ENCODE results near the gene ENAH.

The ENAH gene

DNA sequence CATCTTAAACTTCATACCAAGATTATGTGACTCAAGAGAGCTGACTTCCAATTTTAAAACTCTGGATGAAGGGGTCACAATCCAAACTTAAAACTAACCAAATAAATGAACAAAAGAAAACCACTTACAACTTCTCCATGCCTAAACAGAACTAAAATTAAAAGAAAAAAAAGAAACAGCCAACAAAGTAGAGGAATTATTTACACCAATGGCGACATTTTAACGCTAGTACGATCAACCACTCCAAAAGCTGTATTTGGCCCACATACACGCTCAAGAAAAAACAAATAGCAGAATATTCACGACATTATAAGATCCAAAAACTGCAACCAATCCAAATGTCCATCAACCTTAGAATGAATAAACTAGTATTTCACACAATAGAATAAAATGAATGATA is 42.4 kb downstream of the ENAH start:
- in situ Hi-C loops (cut with HindIII; ENCODE audit: low pct_ligation_motif_present, low sequenced_read_pairs) = no loop called here
- DNase-seq = no peak

DNA sequence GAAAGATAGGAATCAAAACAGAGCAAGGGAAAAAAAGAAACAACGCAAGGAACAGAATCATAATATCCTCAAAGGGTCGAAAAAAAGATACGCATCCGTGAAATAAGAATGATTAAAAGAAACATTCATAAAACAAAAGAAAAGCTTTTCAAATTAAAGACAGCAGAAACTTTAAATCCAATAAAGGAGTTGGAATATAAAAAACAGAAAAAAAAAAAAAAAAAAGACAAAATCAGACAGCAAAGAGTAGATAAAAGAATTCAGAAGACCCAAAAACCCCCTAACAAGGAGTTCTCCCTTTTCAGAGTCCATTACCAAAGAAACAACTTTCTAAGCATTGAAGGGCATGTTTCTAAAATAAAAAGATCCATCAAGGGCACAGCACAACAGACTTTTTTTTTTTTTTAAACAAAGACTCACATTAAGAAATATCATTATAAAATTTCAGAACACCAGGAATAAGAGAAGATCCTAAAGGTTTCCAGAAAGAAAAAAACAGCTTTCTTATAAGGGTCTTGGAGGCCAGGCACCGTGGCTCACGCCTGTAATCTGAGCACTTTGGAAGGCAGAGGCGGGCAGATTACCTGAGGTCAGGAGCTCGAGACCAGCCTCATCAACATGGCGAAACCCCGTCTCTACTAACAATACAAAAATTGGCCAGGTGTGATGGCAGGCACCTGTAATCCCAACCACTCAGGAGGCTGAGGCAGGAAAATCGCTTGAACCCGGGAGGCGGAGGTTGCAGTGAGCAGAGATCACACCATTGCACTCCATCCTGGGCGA is 44.7 kb downstream of the ENAH start:
- no peak overlapping the region for H3K4me3 ChIP-seq (ENCODE audit: low read depth, low read length)
- no peak for DNase-seq
- no peaks in the 10 kb centered on the region for H3K36me3 ChIP-seq (replicated peaks)
- no peak overlapping the region for H3K27ac ChIP-seq
- TF ChIP-seq, protein P1, sequence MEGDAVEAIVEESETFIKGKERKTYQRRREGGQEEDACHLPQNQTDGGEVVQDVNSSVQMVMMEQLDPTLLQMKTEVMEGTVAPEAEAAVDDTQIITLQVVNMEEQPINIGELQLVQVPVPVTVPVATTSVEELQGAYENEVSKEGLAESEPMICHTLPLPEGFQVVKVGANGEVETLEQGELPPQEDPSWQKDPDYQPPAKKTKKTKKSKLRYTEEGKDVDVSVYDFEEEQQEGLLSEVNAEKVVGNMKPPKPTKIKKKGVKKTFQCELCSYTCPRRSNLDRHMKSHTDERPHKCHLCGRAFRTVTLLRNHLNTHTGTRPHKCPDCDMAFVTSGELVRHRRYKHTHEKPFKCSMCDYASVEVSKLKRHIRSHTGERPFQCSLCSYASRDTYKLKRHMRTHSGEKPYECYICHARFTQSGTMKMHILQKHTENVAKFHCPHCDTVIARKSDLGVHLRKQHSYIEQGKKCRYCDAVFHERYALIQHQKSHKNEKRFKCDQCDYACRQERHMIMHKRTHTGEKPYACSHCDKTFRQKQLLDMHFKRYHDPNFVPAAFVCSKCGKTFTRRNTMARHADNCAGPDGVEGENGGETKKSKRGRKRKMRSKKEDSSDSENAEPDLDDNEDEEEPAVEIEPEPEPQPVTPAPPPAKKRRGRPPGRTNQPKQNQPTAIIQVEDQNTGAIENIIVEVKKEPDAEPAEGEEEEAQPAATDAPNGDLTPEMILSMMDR (IDR thresholded peaks at IDR 0.05; ENCODE audit: low read depth, low read length, missing control alignments) = no peak
- in situ Hi-C loops (cut with HindIII; ENCODE audit: low pct_ligation_motif_present, low sequenced_read_pairs) = no loop called here
- H3K27me3 ChIP-seq (replicated peaks) = no peaks in the 10 kb centered on the region

More for the DNA sequence above, 42.4 kb downstream of the ENAH start:
- Histone ChIP-seq H3K27me3 (replicated peaks) (no peaks in the 10 kb centered on the region), H3K36me3 (replicated peaks) (no peaks in the 10 kb centered on the region), H3K27ac (no peak overlapping the region), H3K4me3 (ENCODE audit: low read depth, low read length) (no peak overlapping the region)
- TF ChIP-seq, protein P1 (IDR thresholded peaks at IDR 0.05; ENCODE audit: low read depth, low read length, missing control alignments) = no peak

DNA sequence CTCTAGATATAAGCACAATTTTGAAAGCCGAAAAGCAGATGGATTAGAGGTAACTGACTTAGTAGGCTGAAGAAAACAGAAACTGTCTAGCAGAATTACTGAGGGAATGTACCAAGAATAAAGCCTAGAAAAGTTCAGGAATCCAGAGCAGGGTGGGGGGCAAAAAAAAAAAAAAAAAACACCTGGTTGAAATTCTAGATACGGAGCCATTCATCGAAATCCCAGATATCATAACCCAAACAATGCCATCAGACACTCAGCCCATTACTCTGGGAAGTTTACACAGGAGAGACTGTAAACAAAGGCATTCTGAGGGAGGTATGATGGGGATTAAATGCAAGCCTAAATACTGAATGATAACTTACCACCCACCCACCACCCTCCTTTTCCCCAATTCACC is 45.6 kb downstream of the ENAH start:
- in situ Hi-C loops (cut with HindIII; ENCODE audit: low pct_ligation_motif_present, low sequenced_read_pairs) = no loop called here
- DNase-seq = no peak

DNA sequence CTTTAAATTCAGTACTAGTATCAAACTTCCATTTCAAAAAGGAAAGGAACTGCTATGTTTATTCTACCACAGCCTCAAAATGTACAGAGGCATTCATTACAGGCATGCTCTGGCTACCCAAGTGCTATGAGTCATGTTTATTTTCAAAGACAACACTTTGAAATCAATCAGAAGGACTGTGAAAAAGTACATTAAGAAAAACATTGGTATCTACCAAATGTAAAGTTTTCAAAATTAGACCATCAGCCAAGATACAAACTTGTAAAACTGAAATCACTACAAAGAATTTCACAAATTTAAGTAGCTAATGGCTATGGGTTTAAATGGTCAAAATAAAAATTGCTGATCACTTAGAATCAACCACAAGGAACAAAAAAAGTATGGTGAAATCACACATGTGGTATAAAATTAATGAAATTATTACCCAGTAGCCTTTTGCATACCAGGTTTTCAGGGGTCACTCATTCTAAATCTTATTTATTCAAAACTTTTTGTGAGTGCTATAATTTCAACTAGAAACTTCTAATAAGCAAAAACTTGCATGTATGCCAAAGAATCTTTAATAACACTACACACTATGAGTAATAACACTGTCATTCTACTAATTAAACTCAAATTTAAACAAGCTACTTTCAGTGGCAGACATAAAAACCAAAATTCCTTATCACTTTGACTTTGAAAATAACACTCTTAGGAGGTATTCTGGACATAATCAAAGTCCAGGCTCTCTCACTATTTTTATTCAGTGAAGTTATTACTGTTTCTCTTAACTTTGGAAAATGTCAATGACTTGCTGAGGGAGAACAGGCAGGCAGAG is 49.2 kb downstream of the ENAH start:
- Histone ChIP-seq H3K36me3 (replicated peaks) (no peaks in the 10 kb centered on the region), H3K27me3 (replicated peaks) (no peaks in the 10 kb centered on the region), H3K27ac (peak overlapping the region; percentile 2), H3K4me3 (ENCODE audit: low read depth, low read length) (no peak overlapping the region)
- DNase-seq = peak; percentile 51
- in situ Hi-C loops (cut with HindIII; ENCODE audit: low pct_ligation_motif_present, low sequenced_read_pairs) = no loop called here
- TF ChIP-seq, protein P1 (IDR thresholded peaks at IDR 0.05; ENCODE audit: low read depth, low read length, missing control alignments) = no peak

More for the DNA sequence above, 45.6 kb downstream of the ENAH start:
- TF ChIP-seq, protein P1 (IDR thresholded peaks at IDR 0.05; ENCODE audit: low read depth, low read length, missing control alignments) = no peak
- H3K36me3 ChIP-seq (replicated peaks) = no peaks in the 10 kb centered on the region
- H3K27me3 ChIP-seq (replicated peaks) = no peaks in the 10 kb centered on the region
- no peak overlapping the region for H3K27ac ChIP-seq
- no peak overlapping the region for H3K4me3 ChIP-seq (ENCODE audit: low read depth, low read length)

DNA sequence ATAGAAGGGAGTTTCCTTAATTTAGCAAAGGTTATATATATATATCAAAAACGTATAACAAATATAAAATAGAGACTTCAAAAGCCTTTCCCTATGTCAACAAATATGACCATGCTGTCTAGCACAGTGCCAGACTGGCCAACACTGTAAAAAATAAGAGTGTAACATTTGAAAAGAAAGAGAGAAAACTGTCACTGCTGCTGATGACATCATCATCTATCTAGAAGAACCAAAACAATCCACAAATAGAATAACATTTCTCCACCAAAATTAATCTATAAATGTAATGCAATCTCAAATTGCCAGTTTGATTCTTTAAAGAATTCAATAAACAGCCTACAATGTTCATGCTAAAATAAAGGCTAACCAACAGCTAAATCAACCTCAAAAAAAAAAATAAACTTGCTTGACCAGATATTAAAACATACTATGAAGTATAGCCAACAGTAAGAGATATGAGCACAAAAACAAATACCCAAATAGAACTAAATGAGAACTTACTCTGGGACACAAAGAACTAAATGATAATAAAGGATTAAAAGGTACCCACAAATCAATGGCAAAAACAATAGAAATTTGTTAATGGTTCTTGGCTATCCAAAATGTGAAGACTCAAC is 50.2 kb downstream of the ENAH start:
- Histone ChIP-seq H3K36me3 (replicated peaks) (no peaks in the 10 kb centered on the region), H3K27ac (no peak overlapping the region), H3K4me3 (ENCODE audit: low read depth, low read length) (no peak overlapping the region), H3K27me3 (replicated peaks) (no peaks in the 10 kb centered on the region)
- no peak for DNase-seq
- in situ Hi-C loops (cut with HindIII; ENCODE audit: low pct_ligation_motif_present, low sequenced_read_pairs) = no loop called here
- TF ChIP-seq, protein P1 (IDR thresholded peaks at IDR 0.05; ENCODE audit: low read depth, low read length, missing control alignments) = no peak

Data from brain microvascular endothelial cell (primary cell).